GM13977 (cell line): ENCODE results near the gene EAF1.
"Not testable (repeated sequence)": the region's sequence is repeated elsewhere in the genome, so short reads cannot be mapped to it uniquely, and the experiment has no call there.

Source experiments
- DNase-seq: peaks from one replicate; pipeline ENCODE4 v3.0.0; 2012; ENCODE audit warnings: low spot score
- CTCF ChIP-seq: IDR thresholded peaks from 2 replicates; pipeline ENCODE4 v1.5.1; 2012; ENCODE audit warnings: mild to moderate bottlenecking, control low read depth; ENCODE audit not compliant: insufficient read depth; ENCODE audit errors: extremely low read depth, missing control alignments
- in situ Hi-C: fragments of 300-500 bp; cut with MboI; formaldehyde crosslinking; loops from one replicate; pipeline ENCODE4 v1.12.0; 2022; ENCODE audit warnings: low sequenced_read_pairs, low pct_unique_long_range_greater_than_20kb, mixed read lengths, inconsistent platforms; ENCODE audit not compliant: unreplicated experiment

Gene EAF1

DNA sequence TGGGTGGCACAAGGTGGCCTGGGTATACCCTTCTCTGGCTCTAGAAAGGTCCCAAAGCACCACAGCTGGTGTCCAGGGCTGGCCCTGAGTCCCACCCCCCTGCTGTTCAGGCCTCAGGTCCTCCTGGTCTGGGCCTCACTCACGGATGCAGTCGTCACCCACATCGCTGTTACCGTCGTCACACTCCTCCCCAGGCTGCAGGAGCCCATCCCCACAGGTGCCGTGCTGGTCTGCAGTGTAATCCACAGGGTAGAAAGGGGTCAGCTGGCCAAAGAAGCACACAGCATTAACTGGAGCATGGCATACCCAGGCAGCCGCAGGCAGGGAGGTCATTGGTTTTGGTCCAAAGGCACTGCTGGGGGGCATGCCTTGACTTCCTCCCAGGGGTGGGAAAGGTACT lies 28.4 kb downstream of the EAF1 start:
- no peak for TF ChIP-seq CTCF
- no peak for DNase-seq
- in situ Hi-C loops, result no loop called here

DNA sequence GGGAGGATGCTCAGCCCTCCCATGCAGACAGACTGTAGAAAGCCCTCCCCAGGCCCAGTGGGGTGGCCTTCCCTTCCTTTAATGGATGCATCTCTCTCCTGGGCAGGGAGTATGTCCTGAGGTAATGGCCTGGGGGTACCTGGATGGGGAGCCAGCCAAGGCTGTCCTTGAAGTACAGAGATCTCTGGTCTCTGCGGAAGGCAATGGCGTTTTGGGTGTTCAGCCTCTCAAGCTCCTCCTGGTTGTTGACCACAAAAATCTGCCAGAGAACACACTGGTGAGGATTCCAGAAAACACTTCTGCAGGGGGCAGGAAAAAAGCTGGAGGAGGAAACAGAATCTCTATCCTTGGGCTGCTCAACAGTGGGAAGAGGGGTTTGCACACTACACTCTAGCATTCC lies 28.9 kb downstream of the EAF1 start:
- DNase-seq, result no peak
- in situ Hi-C loops, result no loop called here
- no peak for TF ChIP-seq CTCF

DNA sequence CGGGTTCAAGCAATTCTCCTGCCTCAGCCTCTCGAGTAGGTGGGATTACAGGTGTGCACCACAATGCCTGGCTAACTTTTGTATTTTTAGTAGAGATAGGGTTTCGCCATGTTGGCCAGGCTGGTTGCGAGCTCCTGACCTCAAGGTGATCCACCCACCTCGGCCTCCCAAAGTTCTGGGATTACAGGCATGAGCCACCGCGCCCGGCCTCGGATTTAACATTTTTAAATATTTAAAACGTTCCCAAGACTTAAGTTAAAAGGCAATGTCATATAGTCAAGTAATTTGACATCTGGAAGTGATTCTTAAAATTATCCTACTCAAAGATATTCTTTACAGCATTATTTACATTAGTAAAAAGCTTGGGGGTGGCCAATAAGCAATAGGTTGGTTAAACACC lies 29.5 kb downstream of the EAF1 start:
- in situ Hi-C loops, result not testable (repeated sequence)

GRCh38 chr3:15458212-15458780 lies 30.9 kb downstream of the EAF1 start:
- in situ Hi-C loops, result no loop called here
- no peak for TF ChIP-seq CTCF
- no peak for DNase-seq

More for the DNA sequence above, 29.5 kb downstream of the EAF1 start:
- DNase-seq, result not testable (repeated sequence)

DNA sequence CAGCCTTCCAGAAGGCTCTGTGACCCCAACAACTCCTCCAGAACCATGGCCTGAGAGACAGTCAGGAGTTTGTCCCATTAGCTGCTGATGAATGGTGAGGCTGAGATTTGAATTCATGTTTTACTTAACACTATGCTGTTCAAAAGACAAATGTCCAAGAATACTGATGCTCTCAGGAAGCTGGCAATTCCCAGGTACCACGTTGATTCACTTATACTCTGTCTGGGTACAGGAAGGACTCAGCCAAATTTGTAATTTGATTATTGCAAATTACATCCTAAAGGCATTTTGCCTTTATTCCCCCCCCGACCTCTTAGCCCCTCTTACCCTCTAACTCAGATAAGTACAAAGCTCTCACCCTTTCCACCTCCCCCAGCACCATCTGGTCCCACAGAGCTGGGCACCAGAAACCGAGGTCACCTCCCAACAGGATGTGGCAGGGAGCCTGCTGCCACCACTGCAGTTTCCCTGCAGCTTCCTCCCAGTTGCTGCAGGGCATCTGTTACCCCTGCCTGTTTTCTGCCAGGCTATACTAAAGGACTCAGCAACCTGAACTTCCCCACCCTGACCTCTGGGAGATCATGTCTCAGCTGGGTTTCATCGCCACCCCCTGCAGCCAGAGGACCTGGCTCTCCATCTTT lies 33.6 kb downstream of the EAF1 start:
- DNase-seq, result no peak
- no peak for TF ChIP-seq CTCF
- in situ Hi-C loops, result no loop called here

DNA sequence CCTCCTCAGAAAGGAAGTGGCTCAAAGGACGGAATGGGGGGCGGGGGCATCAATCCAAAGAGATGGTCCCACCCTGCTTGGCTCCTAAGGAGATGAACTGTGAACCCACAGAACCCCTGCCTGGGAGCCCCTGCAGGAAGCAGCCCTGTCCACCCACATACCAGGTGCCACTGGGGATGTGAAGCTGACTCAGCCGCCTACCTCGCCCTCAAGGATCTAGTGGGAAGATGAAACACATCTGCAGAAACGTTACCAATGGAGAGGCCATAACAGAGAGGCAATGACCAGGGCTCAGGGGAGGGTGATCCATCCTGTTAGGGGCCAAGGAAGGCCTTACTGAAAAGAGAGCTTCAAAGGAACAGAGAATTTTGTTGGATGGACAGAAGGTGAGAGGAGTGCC lies 35.1 kb downstream of the EAF1 start:
- TF ChIP-seq CTCF, result no peak
- in situ Hi-C loops, result no loop called here
- DNase-seq, result no peak

DNA sequence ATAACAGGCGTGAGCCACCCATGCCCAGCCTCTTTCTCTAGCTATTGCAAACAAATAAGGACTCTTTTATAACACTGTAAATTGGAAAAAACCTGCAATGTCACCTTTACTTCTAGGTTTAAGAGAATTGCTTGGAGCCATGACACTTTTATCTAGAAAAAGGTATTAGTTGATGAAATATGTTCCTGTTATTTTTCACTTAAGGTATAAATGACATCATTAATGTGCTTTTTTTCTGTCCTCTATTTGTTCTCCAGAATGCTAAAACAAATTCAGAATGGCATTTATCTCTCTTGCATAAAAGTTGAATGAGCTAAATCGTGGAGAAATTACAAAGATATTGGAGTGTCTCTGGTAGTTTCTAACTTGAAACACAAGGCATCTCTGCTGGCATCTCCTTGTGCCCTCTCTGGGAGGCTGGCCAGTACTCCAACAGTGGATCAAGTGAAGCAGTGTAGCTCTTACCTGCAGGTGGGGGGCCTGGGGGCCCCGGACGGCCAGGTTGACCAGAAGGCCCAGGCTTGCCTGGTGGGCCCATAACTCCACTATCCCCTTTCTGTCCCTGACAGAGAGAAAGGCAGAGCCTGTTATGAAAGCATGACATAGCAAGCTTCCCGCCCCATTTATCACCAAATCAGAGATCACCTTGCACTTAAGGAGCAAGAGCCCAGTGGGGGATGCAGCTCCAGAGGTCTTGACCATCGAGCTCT lies 38.6 kb downstream of the EAF1 start:
- no peak for DNase-seq
- TF ChIP-seq CTCF, result no peak
- in situ Hi-C loops, result no loop called here
